GM12875 (cell line): ENCODE measurements around the gene DIDO1.
"Not testable (repeated sequence)": the region's sequence is repeated elsewhere in the genome, so short reads cannot be mapped to it uniquely, and the experiment has no call there.

Source experiments
- H3K4me3 ChIP-seq: one replicate; pipeline ENCODE4 v1.5.1; 2011; ENCODE audit warnings: low read depth, low read length, control low read depth
- TF ChIP-seq, protein P1 (sequence below): IDR thresholded peaks from 2 replicates; pipeline ENCODE4 v1.5.1; 2011; ENCODE audit warnings: low read depth, mild to moderate bottlenecking, control low read depth, inconsistent platforms, low read length, moderate library complexity, borderline replicate concordance; ENCODE audit not compliant: insufficient read depth

The DIDO1 gene

GRCh38 chr20:62850333-62850974, 75.9 kb downstream of the DIDO1 start:
- no peak overlapping the region for H3K4me3 ChIP-seq
- TF ChIP-seq, protein P1, sequence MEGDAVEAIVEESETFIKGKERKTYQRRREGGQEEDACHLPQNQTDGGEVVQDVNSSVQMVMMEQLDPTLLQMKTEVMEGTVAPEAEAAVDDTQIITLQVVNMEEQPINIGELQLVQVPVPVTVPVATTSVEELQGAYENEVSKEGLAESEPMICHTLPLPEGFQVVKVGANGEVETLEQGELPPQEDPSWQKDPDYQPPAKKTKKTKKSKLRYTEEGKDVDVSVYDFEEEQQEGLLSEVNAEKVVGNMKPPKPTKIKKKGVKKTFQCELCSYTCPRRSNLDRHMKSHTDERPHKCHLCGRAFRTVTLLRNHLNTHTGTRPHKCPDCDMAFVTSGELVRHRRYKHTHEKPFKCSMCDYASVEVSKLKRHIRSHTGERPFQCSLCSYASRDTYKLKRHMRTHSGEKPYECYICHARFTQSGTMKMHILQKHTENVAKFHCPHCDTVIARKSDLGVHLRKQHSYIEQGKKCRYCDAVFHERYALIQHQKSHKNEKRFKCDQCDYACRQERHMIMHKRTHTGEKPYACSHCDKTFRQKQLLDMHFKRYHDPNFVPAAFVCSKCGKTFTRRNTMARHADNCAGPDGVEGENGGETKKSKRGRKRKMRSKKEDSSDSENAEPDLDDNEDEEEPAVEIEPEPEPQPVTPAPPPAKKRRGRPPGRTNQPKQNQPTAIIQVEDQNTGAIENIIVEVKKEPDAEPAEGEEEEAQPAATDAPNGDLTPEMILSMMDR = no peak

DNA sequence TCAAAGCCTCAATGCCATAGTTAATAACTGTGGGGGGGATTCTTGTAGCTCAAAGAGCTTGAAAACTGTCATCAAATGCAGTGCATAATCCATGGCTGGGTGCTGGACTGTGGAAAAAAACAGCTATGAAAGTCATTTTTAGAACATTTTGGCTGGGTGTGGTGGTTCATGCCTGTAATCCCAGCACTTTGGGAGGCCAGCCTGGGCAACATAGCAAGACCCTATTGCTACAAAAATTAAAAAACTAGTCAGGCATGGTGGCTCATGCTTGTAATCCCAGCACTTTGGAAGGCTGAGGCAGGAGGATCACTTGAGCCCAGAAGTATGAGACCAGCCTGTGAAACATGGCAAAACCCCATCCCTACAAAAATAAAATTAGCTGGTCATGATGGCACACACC, 76.9 kb downstream of the DIDO1 start:
- TF ChIP-seq, protein P1 = no peak

GRCh38 chr20:62848917-62849316, 77.4 kb downstream of the DIDO1 start:
- not testable (repeated sequence) for H3K4me3 ChIP-seq

More for the DNA sequence above, 76.9 kb downstream of the DIDO1 start:
- no peak overlapping the region for H3K4me3 ChIP-seq

- TF ChIP-seq, protein P1 = no peak
These were observed 80.0 kb downstream of the DIDO1 start for GRCh38 chr20:62846166-62846890.

DNA sequence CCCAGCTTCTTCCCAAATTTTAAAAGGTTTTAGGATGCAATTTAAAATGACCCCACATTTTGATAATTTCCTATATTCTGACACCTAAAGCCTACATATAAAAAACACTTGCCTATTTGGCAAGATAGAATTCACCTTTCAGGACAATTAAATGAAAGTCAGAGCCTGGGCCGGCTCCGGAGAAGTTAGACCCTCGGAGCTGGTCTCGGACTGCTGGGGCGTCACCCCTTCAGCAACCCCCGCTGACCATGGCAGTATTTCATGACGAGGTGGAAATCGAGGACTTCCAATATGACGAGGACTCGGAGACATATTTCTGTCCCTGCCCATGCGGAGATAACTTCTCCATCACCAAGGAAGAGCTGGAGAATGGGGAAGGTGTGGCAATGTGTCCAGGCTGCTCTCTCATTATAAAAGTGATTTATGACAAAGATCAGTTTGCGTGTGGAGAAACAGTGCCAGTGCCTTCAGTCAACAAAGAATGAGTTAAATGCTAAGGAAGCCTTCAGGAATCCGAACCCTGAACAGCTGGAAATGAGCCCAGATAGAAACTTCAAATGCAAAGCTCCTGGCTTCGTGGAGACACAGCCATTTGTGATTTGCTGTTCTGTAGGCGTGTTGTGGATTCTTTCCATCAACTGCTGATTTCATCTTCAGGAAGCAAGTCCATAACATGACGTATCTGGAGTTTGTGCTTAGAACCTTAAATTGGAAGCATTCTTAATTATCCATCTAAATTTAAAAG, 80.7 kb downstream of the DIDO1 start:
- TF ChIP-seq, protein P1 = no peak
- H3K4me3 ChIP-seq = no peak overlapping the region

More at GRCh38 chr20:62846166-62846890, 80.0 kb downstream of the DIDO1 start:
- no peak overlapping the region for H3K4me3 ChIP-seq

GRCh38 chr20:62844182-62844581, 82.1 kb downstream of the DIDO1 start:
- TF ChIP-seq, protein P1 = no peak
- no peak overlapping the region for H3K4me3 ChIP-seq

DNA sequence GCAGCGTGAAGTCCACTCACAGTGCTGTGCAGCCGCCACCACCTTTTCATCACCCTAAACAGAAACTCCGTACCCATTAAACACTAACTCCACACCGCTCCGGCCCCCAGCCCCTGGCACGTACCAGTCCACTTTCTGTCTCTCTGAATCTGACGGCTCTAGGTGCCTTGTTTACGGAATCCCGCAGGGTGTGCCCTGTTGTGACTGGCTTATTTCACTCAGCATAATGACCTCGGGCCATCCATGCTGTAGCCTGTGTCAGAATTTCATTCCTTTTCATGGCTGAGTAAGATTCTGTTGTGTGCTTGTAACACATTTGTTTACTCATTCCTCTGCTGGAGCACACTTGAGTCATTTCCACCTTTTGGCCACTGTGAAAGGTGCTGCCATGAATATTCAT, 82.6 kb downstream of the DIDO1 start:
- no peak overlapping the region for H3K4me3 ChIP-seq
- TF ChIP-seq, protein P1 = no peak
